K562 (cell line): Measurements from ENCODE around the gene LRP1B. TPM values are rescaled to one million over a fixed set of nuclear protein-coding genes. Genes with fewer than 3 reads are reported as not detected.

ENCODE experiments used
- DMBX1 ChIP-seq: fragments of 250-450 bp; sonication (Bioruptor Pico); IDR thresholded peaks from 2 replicates; pipeline ENCODE4 v1.8.0; 2022; ENCODE audit warnings: inconsistent platforms, mild to moderate bottlenecking, moderate library complexity, borderline replicate concordance
- MGA ChIP-seq: fragments of 450-650 bp; IDR thresholded peaks from 2 replicates; pipeline ENCODE4 v1.6.1; 2016; ENCODE audit warnings: mild to moderate bottlenecking, moderate library complexity
- polyA plus RNA-seq, 8 experiments: library from polyadenylated mRNA; depleted of rRNA in 4 of 8; stranded (reverse) in 5 of 8; unstranded in 3 of 8; fragments of >200 nt; fragmentation: Nextera tagmentation in 2 of 8; fragmentation: Illumina TruSeq in 1 of 8; extraction: Ambion mirVana in 2 of 8; extraction: Trizol in 1 of 8; gene quantifications; 2 replicates each; pipeline versions ENCODE4 v1.2.1 to v1.2.3, GENCODE V29; 2011 to 2014; ENCODE audit warnings: inconsistent platforms in 1 of 8, missing spikeins in 1 of 8
- total RNA-seq, 7 experiments: library from RNA; depleted of rRNA in 6 of 7; stranded (reverse); fragments of >200 nt in 6 of 7; fragmentation: Illumina TruSeq in 2 of 7; extraction: Trizol in 2 of 7; gene quantifications; 2 replicates each; pipeline versions ENCODE4 v1.2.1 to v1.2.3, GENCODE V29; 2011 to 2021; ENCODE audit warnings: low replicate concordance in 1 of 7
- TF ChIP-seq, protein P1 (sequence below): fragments of 450-650 bp; formaldehyde crosslinking; IDR thresholded peaks from 2 replicates; pipeline ENCODE4 v1.4.0; 2022; ENCODE audit warnings: missing genetic modification characterization
- TF ChIP-seq, protein P2 (sequence below): fragments of 250-450 bp; sonication (Bioruptor Pico); IDR thresholded peaks from 2 replicates; pipeline ENCODE4 v1.8.0; 2021; ENCODE audit warnings: moderate library complexity, mild to moderate bottlenecking, inconsistent platforms

Gene LRP1B
- total and polyA plus RNA-seq, 9 of the 15 experiments (the other 6 are each of a cell fraction or from before 2014, with no cell fraction given) = not detected

GRCh38 chr2:140551287-140551686 is 1579.5 kb downstream of the LRP1B start (continued):
- TF ChIP-seq, protein P1, sequence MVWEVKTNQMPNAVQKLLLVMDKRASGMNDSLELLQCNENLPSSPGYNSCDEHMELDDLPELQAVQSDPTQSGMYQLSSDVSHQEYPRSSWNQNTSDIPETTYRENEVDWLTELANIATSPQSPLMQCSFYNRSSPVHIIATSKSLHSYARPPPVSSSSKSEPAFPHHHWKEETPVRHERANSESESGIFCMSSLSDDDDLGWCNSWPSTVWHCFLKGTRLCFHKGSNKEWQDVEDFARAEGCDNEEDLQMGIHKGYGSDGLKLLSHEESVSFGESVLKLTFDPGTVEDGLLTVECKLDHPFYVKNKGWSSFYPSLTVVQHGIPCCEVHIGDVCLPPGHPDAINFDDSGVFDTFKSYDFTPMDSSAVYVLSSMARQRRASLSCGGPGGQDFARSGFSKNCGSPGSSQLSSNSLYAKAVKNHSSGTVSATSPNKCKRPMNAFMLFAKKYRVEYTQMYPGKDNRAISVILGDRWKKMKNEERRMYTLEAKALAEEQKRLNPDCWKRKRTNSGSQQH (CRISPR knock-in tag) = no peak
- TF ChIP-seq MGA (no peak), DMBX1 (CRISPR knock-in tag) (no peak)
- TF ChIP-seq, protein P2, sequence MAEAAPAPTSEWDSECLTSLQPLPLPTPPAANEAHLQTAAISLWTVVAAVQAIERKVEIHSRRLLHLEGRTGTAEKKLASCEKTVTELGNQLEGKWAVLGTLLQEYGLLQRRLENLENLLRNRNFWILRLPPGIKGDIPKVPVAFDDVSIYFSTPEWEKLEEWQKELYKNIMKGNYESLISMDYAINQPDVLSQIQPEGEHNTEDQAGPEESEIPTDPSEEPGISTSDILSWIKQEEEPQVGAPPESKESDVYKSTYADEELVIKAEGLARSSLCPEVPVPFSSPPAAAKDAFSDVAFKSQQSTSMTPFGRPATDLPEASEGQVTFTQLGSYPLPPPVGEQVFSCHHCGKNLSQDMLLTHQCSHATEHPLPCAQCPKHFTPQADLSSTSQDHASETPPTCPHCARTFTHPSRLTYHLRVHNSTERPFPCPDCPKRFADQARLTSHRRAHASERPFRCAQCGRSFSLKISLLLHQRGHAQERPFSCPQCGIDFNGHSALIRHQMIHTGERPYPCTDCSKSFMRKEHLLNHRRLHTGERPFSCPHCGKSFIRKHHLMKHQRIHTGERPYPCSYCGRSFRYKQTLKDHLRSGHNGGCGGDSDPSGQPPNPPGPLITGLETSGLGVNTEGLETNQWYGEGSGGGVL (CRISPR knock-in tag) = no peak
